GM18951 (cell line): ENCODE data around the gene CAMSAP3.

Experiments
- POLR2A ChIP-seq: IDR thresholded peaks from 4 replicates; pipeline ENCODE4 v1.6.1; 2011; ENCODE audit warnings: mild to moderate bottlenecking; ENCODE audit not compliant: insufficient read length, insufficient read depth; ENCODE audit errors: extremely low read depth
- in situ Hi-C: fragments of 300-500 bp; cut with MboI; formaldehyde crosslinking; loops from one replicate; pipeline ENCODE4 v1.12.0; 2022; ENCODE audit warnings: low sequenced_read_pairs, mixed read lengths, inconsistent platforms; ENCODE audit not compliant: unreplicated experiment

The CAMSAP3 gene

DNA sequence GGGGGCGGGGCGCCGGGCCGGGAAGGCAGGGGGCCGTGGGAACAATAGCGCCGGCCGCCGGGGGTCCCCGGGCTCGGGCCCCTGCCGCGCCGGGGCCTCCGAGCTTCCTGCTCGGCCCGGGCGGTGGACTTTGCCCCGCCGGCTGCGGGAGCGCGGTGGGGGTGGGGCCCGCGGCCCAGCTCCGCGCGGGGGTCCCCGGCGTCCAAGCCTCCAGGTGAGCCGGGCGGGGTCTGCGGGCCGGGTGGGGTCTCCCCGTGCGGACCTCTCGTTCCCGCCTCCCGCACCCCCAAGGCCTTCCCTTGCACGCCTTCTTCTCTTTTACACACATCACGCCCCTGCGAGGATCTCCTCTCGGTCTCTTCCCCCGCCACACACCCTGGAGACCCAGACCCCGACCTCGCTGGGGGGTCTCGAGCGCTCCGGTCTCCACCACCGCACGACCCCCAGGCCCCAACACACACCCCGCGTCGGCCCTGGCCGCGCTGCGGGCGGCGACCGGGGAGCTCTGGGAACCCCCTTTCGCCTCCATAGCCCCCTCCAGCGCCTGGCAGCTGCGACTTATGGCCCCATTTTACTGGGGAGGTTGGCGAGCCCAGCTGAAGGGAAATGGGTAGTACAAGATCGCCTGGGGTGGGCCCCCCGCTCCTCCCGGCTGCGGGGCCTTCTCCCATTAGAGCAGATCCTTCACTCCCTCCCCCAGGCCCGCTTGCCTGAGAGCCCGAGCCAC, 711 bp downstream of the CAMSAP3 start:
- no peak for TF ChIP-seq POLR2A
- in situ Hi-C loops, result no loop called here

DNA sequence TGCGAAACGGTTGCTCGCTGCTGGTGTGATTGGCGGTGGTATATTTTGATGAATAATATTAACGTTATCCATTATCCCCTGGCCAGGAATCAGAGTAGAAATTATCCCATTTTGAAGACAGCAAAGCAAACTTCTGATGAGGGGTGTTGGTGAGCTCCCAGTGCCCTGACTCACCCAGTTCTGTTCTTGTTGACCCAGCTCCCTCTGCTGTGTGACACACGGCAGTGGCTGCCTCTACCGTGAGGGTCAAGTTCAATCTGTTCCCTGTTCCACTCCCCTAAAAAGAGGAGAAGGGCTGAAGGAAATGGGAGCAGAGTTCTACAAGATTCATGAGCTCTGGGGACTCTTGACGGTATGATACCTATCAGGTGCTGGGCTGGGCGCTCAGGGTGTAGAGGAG, 2.0 kb downstream of the CAMSAP3 start:
- no peak for TF ChIP-seq POLR2A
- in situ Hi-C loops, result no loop called here

DNA sequence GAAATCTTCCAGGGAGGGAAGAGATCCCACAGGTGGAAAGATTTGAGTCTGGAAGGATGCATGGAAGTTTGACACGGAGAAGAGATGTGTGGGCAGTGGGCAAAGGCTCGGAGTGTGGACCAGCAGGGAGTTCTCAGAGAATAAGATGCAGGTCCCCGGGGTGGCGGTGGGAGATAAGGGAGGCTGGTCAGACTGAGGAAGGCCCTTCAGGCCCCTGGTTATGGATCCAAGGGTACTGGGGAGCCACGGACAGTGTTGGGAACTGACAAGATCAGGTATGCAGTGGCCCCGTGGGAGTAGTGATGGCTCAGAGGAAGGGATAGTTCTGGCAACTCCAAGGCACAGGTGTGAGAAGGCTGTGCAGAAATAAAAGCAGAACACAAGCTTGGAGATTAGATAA, 2.5 kb downstream of the CAMSAP3 start:
- in situ Hi-C loops, result no loop called here
- TF ChIP-seq POLR2A, result no peak

DNA sequence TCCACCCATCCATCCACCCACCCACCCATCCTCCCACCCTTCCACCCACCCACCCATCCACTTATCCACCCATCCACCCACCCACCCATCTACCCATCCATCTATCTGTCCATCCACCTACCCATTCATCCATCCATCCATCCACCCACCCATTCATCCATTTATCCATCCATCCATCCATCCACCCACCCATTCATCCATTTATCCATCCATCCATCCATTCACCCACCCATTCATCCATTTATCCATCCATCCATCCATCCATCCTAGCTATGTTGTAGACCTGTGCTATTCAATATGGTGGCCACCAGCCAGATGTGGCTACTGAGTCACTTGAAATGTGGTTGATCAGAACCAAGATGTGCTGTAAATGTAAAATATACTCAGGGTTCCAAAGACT, 5.1 kb downstream of the CAMSAP3 start:
- TF ChIP-seq POLR2A, result no peak
- in situ Hi-C loops, result no loop called here

DNA sequence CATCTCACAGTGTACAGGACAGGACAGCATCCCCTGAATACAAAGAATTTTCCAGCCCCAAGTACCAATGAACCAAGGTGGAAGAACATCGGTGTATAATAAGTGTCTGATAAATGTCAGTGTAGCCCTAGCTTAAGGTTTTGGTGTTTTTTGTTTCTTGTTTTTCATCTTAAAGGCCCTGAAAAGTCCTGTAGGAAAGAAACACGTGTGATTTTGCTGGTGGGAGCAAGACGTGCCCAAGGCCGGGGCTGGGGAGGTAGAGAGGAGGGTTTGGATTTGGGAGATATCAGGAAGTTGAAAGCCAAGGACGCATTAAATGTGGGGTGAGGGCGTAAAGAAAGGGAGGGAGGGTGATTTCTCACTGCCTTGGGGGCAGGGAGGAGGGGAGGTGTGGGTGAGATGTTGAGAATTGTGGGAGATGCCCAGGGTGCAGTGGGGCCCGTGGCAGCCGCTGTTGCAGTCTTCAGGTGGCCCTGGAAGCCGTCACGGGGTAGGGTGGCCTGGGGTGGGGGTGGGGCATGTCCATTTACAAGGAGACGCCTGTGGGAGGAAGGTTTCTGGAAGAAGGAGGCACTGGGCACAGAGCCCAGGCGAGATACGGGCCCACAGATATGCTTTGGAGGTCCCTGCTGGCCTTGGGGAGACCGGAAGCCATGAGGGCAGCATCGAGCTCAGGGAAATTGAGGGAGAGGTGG, 6.7 kb downstream of the CAMSAP3 start:
- TF ChIP-seq POLR2A, result no peak
- in situ Hi-C loops, result no loop called here

DNA sequence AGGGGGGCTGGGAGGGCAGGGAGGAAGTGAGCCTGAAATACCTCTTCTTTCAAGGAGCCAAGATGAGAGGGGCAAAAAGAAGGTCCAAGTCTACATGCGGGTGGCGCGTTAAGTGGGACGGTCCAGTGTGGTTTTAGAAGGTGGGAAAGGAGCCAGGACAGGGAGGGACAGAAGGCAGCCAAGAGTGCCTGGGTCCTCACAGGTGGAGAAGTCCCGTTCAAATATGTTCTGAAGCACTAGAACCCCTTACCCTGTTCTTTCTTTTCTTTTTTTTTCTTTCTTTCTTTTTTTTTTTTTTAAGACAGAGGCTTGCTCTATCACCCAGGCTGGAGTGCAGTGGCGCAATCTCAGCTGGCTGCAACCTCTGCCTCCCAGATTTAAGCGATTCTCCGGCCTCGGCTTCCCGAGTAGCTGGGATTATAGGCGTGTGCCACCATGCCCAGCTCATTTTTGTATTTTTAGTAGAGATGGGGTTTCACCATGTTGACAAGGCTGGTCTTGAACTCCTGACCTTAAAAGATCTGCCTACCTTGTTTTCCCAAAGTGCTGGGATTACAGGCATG, 7.4 kb downstream of the CAMSAP3 start:
- no peak for TF ChIP-seq POLR2A
- in situ Hi-C loops, result no loop called here

DNA sequence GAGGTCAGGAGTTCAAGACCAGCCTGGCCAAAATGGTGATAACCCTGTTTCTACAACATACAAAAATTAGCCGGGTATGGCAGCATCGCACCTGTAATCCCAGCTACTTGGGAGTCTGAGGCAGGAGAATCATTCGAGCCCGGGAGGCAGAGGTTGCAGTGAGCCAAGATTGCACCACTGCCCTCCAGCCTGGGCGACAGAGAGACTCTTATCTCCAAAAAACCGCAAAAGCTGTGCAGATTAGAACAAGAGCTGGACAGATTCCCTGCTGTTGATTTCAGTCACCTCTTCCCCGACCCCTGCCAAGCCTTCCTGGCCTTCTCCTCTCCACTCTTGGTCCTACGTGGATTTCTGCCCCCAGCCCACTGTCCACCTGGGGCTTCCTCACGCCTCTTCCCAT, 8.3 kb downstream of the CAMSAP3 start:
- in situ Hi-C loops, result no loop called here

DNA sequence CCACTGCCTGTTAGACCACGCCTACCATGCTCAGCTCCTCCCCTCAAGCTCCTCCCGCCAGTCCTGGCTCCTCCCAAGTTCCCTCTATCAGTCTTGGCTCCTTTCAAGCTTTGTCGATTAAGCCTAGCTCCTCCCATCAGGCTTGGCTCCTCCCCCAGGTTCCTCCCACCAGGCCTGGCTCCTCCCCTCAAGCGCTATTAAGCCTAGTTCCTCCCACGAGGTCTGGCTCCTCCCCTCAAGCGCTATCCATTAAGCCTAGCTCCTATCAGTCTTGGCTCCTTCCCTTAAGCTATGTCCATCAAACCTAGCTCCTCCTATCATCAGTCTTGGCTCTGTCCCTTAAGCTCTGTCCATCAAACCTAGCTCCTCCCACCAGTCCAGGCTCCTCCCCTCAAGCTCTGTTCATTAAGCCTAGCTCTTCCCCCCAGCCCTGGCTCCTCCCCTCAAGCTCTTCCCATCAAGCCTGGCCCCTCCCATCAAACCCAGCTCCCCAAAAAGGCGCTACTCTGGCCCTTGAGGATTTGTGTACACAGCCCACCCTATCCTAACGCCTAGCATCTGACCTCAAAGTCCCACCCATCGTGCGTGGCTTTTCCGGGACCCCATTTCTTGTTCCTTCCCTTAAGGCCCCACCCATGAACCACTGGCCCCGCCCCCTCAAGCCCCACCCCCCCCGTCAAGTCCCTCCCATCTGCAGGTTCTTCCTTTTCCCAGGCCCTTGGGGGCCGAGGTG, 10.0 kb downstream of the CAMSAP3 start:
- in situ Hi-C loops, result no loop called here
- no peak for TF ChIP-seq POLR2A

More for the DNA sequence above, 8.3 kb downstream of the CAMSAP3 start:
- TF ChIP-seq POLR2A, result no peak

- no peak for TF ChIP-seq POLR2A
Observed at GRCh38 chr19:7606289-7606688, 10.6 kb downstream of the CAMSAP3 start.

DNA sequence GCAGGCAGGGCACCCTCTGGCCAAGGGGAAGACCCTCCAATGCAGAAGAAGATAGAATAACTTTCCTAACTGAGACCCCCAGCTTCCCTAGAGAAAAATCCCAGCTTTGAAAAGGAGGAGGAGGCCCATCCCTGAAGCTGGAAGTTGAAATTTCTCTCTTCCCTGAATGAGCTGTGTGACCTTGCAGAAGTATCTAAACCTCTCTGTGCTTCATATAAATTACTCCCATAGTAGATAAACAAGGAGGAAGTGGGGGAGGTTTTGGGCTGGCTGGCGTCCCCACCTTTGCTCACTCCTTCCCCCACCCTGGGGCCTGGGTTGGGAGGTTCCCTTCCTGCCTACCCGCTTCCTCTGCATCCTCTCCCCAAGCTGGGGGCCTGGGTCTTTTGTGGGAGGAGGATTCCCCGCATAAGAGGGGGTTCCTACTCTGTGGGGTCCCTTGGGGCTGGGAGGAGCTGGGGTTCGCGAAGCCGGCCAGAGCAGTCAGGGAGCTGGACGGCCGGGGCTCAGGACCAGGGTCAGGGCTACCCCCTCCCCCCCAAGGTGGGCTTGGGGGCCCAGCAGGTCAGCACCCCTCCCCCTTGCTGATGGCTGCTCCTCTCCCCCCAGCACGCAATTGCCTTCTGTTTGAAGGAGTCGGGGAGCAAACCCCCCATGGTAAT, 11.7 kb downstream of the CAMSAP3 start:
- in situ Hi-C loops, result no loop called here
- no peak for TF ChIP-seq POLR2A

More at GRCh38 chr19:7606289-7606688, 10.6 kb downstream of the CAMSAP3 start:
- in situ Hi-C loops, result no loop called here

GRCh38 chr19:7607874-7608560, 12.4 kb downstream of the CAMSAP3 start:
- in situ Hi-C loops, result no loop called here

GRCh38 chr19:7610491-7611240, 15.0 kb downstream of the CAMSAP3 start:
- in situ Hi-C loops, result no loop called here
- no peak for TF ChIP-seq POLR2A

More at GRCh38 chr19:7607874-7608560, 12.4 kb downstream of the CAMSAP3 start:
- TF ChIP-seq POLR2A, result no peak
